Measurements from ENCODE around the gene VCAN.

Gene VCAN

GRCh38 chr5:83498585-83498984 is 27.0 kb downstream of the VCAN start:
- no peak for DNase-seq

DNA sequence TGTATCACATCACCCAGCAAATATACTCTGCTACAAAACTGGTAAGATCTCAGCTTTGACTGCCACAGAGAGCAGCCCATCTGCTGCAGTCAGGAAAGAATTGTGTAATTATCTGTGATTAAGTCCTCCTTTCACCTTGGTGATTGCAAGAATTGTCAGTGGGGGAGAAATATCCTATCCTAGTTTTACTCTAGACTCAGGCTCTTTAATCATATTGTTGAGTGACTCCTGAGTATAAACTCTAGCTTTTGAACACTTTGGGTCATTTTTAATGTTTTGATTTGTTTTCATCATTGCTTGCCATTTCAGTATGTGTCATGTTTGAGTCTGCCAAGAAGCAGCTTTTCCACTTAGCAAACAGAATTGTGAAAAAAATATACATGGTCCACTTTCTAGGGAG is 32.1 kb downstream of the VCAN start:
- DNase-seq, result no peak

DNA sequence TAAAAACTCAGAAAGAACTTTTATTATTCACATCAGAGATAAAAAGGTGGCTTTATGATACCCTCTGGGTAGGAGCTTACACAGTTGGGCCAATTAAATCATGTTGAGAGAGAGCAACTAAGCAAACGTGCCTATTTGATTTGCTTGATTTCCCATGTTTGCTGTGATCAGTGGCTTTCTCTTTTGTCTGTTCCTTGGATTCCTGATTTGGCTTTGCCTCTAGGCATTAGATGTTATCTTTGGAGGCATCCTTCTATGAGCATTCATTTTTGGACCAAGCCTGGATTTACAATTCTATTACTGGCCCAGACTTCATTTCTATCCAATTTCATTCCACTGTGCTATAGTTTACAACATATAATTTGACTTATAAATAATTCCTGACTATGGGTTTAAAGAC is 35.9 kb downstream of the VCAN start:
- DNase-seq, result no peak

GRCh38 chr5:83509540-83509939 is 38.0 kb downstream of the VCAN start:
- DNase-seq, result no peak

DNA sequence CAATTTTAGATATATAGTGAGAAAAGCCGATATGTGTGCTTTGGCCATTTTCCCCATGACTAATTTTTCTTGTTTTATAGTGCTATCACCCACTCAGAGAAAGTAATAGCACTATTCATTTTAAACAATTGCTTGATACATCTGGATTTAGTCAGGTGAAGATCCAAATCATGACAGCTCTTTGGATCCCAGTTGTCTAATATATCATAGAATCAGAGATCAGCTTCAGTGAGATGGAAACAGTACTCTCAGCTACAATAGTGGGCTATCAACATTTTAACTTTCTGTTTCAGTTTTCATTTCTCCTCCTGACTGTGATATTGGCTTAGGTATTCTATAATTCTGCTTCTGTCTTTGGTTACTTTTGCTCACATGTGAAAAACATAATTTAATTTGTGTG is 38.7 kb downstream of the VCAN start:
- DNase-seq, result no peak

- DNase-seq, result no peak
These were observed 40.7 kb downstream of the VCAN start for GRCh38 chr5:83512061-83512745.

- no peak for DNase-seq
These were observed 41.5 kb downstream of the VCAN start for GRCh38 chr5:83513081-83513480.

DNA sequence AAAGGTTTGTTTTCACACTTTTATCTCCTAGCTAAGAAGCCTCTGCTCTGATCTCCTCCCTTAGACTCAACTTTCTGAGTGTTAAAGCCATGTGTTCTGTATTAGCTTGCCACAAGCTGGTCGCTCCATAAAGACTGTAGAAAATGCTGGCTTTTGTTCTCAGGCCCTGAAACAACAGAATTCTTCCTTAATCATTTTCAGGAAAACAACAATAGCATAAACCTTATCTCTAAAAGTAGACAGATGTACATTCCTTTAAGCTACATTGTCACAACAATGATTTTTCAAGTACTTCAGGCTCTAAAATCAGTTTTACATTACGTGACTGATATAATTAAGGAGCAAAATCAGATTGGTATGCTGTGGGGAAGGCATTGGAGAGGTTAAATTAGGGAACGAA is 41.9 kb downstream of the VCAN start:
- no peak for DNase-seq

DNA sequence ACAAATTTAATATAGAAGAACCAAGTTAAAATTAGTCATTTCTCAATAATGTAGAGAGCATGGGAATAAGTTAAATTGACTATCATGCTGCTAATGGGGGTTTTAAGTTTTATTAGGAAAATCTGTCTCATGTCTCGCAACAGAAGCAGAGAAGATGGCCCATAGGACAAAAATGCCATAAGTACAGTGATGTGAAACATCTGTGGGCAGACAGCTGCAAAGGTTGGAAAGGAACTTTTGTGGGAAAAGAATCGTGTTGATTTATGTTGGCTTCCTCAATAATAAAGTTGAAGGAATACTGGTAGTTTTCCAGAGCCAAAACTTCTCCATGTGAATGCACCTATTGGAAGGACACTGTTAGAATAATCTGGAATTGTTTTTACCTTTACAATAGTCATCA is 44.8 kb downstream of the VCAN start:
- no peak for DNase-seq

- DNase-seq, result no peak
These were observed 45.6 kb downstream of the VCAN start for GRCh38 chr5:83517072-83517687.

GRCh38 chr5:83517688-83518085 is 46.1 kb downstream of the VCAN start:
- no peak for DNase-seq

DNA sequence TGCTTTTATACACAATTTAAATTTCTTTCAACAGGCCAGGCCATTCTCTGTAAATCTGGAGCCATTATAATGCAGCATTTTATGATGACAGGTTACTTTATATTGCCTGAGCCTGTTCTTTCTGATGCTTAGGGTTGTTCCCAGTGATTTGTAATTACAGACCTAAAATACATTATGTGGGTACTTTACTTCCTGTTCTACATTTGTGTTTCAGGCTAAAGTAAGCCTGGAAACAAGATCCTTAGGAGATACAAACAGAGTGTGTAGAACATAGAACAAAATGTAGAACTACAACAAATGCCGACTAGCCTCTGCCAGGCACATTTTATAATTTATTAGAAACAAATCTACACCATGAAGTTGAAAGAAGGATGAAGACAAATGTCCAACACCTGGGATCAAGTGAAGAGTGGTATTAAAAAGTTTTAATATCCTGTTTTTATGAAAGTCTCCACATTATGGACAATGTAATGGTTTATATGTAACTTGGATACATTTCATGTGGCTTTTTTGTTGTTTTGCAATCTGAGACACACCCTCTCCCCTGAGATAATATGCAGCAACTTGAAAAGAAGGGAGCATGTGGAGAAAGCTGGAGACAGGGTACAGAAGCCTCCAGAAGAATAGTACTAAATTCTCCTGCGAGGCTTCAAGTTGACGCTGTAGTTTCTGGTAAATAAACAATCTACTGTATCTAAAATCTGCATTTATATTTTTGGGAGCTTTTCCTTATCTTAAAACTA is 46.9 kb downstream of the VCAN start:
- no peak for DNase-seq

DNA sequence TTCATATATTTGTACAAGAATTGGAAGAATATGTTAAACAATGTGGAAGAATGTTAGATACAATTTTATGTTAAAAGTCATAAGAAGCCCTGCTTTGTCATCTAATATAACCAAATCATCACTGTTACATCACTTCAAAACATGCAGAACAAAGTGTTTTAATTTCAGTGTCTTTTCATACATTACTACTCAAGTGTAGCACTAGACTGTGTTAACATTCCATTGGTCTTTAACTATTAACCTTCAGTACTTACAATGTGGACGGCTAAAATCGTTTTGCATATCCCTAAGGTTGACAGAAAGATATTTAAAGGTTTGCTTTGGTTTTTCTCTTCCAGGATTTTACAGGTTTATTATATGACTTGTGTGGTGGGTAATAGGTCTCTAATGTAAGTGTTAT is 50.9 kb downstream of the VCAN start:
- no peak for DNase-seq

GRCh38 chr5:83523929-83524328 is 52.4 kb downstream of the VCAN start:
- DNase-seq, result no peak

- no peak for DNase-seq
These were observed 52.8 kb downstream of the VCAN start for GRCh38 chr5:83524345-83524744.

- no peak for DNase-seq
These were observed 53.4 kb downstream of the VCAN start for GRCh38 chr5:83524991-83525390.

DNA sequence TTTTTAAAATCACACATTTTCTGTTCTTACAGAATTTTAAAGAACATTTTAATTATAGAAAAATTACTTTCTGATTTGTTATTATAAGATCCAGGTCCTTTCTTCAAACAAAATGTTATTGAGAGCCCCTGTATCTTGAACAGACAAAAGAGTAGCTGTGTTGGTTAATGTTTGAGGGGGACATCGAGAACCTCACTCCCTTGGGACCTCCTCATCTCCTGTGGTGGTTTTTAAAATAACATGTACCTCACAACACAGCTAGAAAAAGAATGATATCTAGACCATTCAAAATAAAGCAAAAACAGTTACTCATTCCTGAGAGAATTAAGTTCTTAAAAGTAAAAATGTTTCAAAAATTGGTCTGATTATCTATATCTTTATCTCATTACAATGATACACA is 54.7 kb downstream of the VCAN start:
- DNase-seq, result no peak

- no peak for DNase-seq
These were observed 55.7 kb downstream of the VCAN start for GRCh38 chr5:83527221-83527620.

GRCh38 chr5:83527722-83528438 is 56.3 kb downstream of the VCAN start:
- DNase-seq, result no peak

- DNase-seq, result no peak
These were observed 56.9 kb downstream of the VCAN start for GRCh38 chr5:83528439-83528769.

GRCh38 chr5:83530193-83530592 is 58.6 kb downstream of the VCAN start:
- no peak for DNase-seq

GRCh38 chr5:83531661-83532060 is 60.1 kb downstream of the VCAN start:
- no peak for DNase-seq

- DNase-seq, result no peak
These were observed 67.4 kb downstream of the VCAN start for GRCh38 chr5:83538786-83539462.
